Lower leg skin (tissue), 3 donors: ENCODE measurements around the gene ATP6V1F.

ENCODE experiments used
- CTCF ChIP-seq, 3 donors: fragments of 450-650 bp; IDR thresholded peaks; one replicate each; pipeline ENCODE4 v1.5.1; 2016; ENCODE audit warnings: antibody characterized with exemption in 3 of 3, mild to moderate bottlenecking in 3 of 3, moderate library complexity in 2 of 3
- POLR2A ChIP-seq, 2 donors: fragments of 450-650 bp; IDR thresholded peaks; one replicate each; pipeline ENCODE4 v1.6.1; 2016 to 2017; ENCODE audit warnings: antibody characterized with exemption in 2 of 2, mild to moderate bottlenecking in 1 of 2, moderate library complexity in 1 of 2

GRCh38 chr7:128859232-128860157, 3.2 kb upstream of the ATP6V1F start:
- TF ChIP-seq POLR2A (IDR thresholded peaks at IDR 0.05): no peak
- TF ChIP-seq CTCF (IDR thresholded peaks at IDR 0.05): no peak
